WTC11 (cell line): ENCODE measurements around the gene PTPA. TPM values are rescaled to one million over a fixed set of nuclear protein-coding genes. Genes with fewer than 3 reads are reported as not detected.

Experiments used
- ATAC-seq: fragments of 200-7000 bp; cut with Tn5 transposase; 2 replicates; pipeline ENCODE4 v1.10.0; 2021; ENCODE audit warnings: mild to moderate bottlenecking, moderate library complexity
- CTCF ChIA-PET: fragments of 300-600 bp; sonication (Branson Sonifier 250); formaldehyde crosslinking; loops from one replicate; lab custom pipeline; 2021; ENCODE audit warnings: antibody characterized with exemption; lab: Charles Lee
- POLR2A ChIA-PET: fragments of 350-600 bp; sonication (Branson Sonifier 250); formaldehyde crosslinking; loops from one replicate; lab custom pipeline; 2021; ENCODE audit warnings: antibody characterized with exemption; lab: Charles Lee
- DNase-seq: peaks from one replicate; pipeline ENCODE4 v3.0.0; 2021; ENCODE audit warnings: low spot score
- H3K27ac Mint-ChIP-seq: 2 replicates; pipeline ENCODE4 v1.8.0; 2021; ENCODE audit warnings: mixed read lengths
- H3K27me3 Mint-ChIP-seq: 2 replicates; pipeline ENCODE4 v1.8.0; 2021; ENCODE audit warnings: low read depth, mild to moderate bottlenecking, moderate library complexity, mixed read lengths
- H3K36me3 Mint-ChIP-seq: 2 replicates; pipeline ENCODE4 v1.8.0; 2021; ENCODE audit warnings: mixed read lengths
- H3K4me1 Mint-ChIP-seq: 2 replicates; pipeline ENCODE4 v1.8.0; 2022; ENCODE audit warnings: mixed read lengths
- H3K4me3 Mint-ChIP-seq: 2 replicates; pipeline ENCODE4 v1.8.0; 2021; ENCODE audit warnings: mild to moderate bottlenecking, moderate library complexity, mixed read lengths
- H3K9me3 Mint-ChIP-seq: 2 replicates; pipeline ENCODE4 v1.8.0; 2021; ENCODE audit warnings: mixed read lengths
- ATF1 ChIP-seq: sonication (generic); formaldehyde crosslinking; IDR thresholded peaks from 2 replicates; pipeline ENCODE4 v1.8.1; 2023; ENCODE audit warnings: mild to moderate bottlenecking, moderate library complexity, missing genetic modification reagents
- CBFB ChIP-seq: sonication (generic); formaldehyde crosslinking; IDR thresholded peaks from 2 replicates; pipeline ENCODE4 v1.8.1; 2022; ENCODE audit warnings: mild to moderate bottlenecking, low read depth, missing genetic modification reagents
- CTCF ChIP-seq: fragments of 200-600 bp; IDR thresholded peaks from 2 replicates; pipeline ENCODE4 v1.8.0; 2022; ENCODE audit warnings: antibody characterized with exemption
- FOXP1 ChIP-seq: sonication (generic); formaldehyde crosslinking; IDR thresholded peaks from 2 replicates; pipeline ENCODE4 v1.8.0; 2022; ENCODE audit warnings: missing genetic modification reagents, mild to moderate bottlenecking, moderate library complexity, borderline replicate concordance
- FOXP4 ChIP-seq: sonication (generic); formaldehyde crosslinking; IDR thresholded peaks from 2 replicates; pipeline ENCODE4 v1.8.0; 2022; ENCODE audit warnings: mild to moderate bottlenecking, missing genetic modification reagents
- MAX ChIP-seq: sonication (generic); formaldehyde crosslinking; IDR thresholded peaks from 2 replicates; pipeline ENCODE4 v1.8.0; 2022; ENCODE audit warnings: mild to moderate bottlenecking, missing genetic modification reagents
- NR1H2 ChIP-seq: sonication (generic); formaldehyde crosslinking; IDR thresholded peaks from 2 replicates; pipeline ENCODE4 v1.9.0; 2021; ENCODE audit warnings: mild to moderate bottlenecking, moderate library complexity, missing genetic modification reagents
- NR3C1 ChIP-seq: sonication (generic); formaldehyde crosslinking; conservative IDR thresholded peaks from 2 replicates; pipeline ENCODE4 v1.8.1; 2023; ENCODE audit warnings: low read depth, mild to moderate bottlenecking, missing genetic modification reagents
- PRDM15 ChIP-seq: sonication (generic); formaldehyde crosslinking; IDR thresholded peaks from 2 replicates; pipeline ENCODE4 v1.8.0; 2022; ENCODE audit warnings: missing genetic modification reagents
- SP1 ChIP-seq: sonication (generic); formaldehyde crosslinking; conservative IDR thresholded peaks from 2 replicates; pipeline ENCODE4 v1.8.1; 2022; ENCODE audit warnings: missing genetic modification reagents
- TP53 ChIP-seq: sonication (generic); formaldehyde crosslinking; IDR thresholded peaks from 2 replicates; pipeline ENCODE4 v1.8.1; 2023; ENCODE audit warnings: mild to moderate bottlenecking, missing genetic modification reagents
- USF2 ChIP-seq: sonication (generic); formaldehyde crosslinking; IDR thresholded peaks from 2 replicates; pipeline ENCODE4 v1.8.1; 2023; ENCODE audit warnings: mild to moderate bottlenecking, missing genetic modification reagents, moderate library complexity
- ZNF232 ChIP-seq: sonication (generic); formaldehyde crosslinking; IDR thresholded peaks from 2 replicates; pipeline ENCODE4 v1.8.0; 2022; ENCODE audit warnings: mild to moderate bottlenecking, missing genetic modification reagents
- ZNF281 ChIP-seq: sonication (generic); formaldehyde crosslinking; IDR thresholded peaks from 2 replicates; pipeline ENCODE4 v1.8.0; 2023; ENCODE audit warnings: mild to moderate bottlenecking, missing genetic modification reagents
- ZNF396 ChIP-seq: fragments of 250-450 bp; sonication (Bioruptor Pico); IDR thresholded peaks from 2 replicates; pipeline ENCODE4 v1.8.0; 2021; ENCODE audit warnings: mild to moderate bottlenecking, moderate library complexity, borderline replicate concordance
- ZNF512 ChIP-seq: sonication (generic); formaldehyde crosslinking; IDR thresholded peaks from 2 replicates; pipeline ENCODE4 v1.8.1; 2022; ENCODE audit warnings: missing genetic modification reagents, borderline replicate concordance
- ZNF671 ChIP-seq: fragments of 250-450 bp; sonication (Bioruptor Pico); IDR thresholded peaks from 2 replicates; pipeline ENCODE4 v1.8.0; 2021; ENCODE audit warnings: mild to moderate bottlenecking
- total RNA-seq: library from RNA; stranded (reverse); gene quantifications from 3 replicates; pipeline ENCODE4 v1.2.3, GENCODE V29; 2021

PTPA gene
- total RNA-seq, 1 experiment from 2014 or later = 186 TPM

GRCh38 chr9:129139233-129139992 lies 28.2 kb downstream of the PTPA start:
- TF ChIP-seq ZNF671 (CRISPR knock-in tag) (no peak), NR1H2 (CRISPR knock-in tag) (no peak), ZNF396 (no peak), CBFB (CRISPR knock-in tag) (no peak), PRDM15 (peak; percentile 78), ATF1 (no peak), CTCF (peak; percentile 83), SP1 (0 out of 2 replicates have a peak, but pooled peaks have one; percentile 23), FOXP1 (CRISPR knock-in tag) (peak; percentile 17), ZNF512 (CRISPR knock-in tag) (no peak), FOXP4 (CRISPR knock-in tag) (0 out of 2 replicates have a peak, but pooled peaks have one; percentile 29), MAX (peak; percentile 58; the same call in 1 of the 2 replicates), NR3C1 (CRISPR knock-in tag) (no peak), USF2 (CRISPR knock-in tag) (no peak), TP53 (CRISPR knock-in tag) (no peak), ZNF232 (CRISPR knock-in tag) (peak; percentile 73; the same call in 1 of the 2 replicates), ZNF281 (CRISPR knock-in tag) (no peak; the same call in 1 of the 2 replicates)
- TF ChIP-seq, all 79 proteins: peak for 7
- ChIA-PET POLR2A (interaction anchor here (0.8 to 1.8 kb wide), 12 partner anchors 8 to 485 kb away, joined by 3 to 8 read pairs (median 4); partner anchors contain the start of gene IER5L), CTCF (interaction anchor here (0.6 to 9.5 kb wide), 68 partner anchors 7 to 598 kb away, joined by 3 to 345 read pairs (median 4); partner anchors contain the start of genes ASB6, C9orf50, DOLPP1 and IER5L)
- H3K9me3 Mint-ChIP-seq = no peaks in the 10 kb centered on the region
- H3K27ac Mint-ChIP-seq = peak overlapping the region; percentile 97
- ATAC-seq = peak; percentile 26
- H3K4me3 Mint-ChIP-seq = peak overlapping the region; percentile 66
- H3K36me3 Mint-ChIP-seq = peaks cover 34% of the 10 kb centered on the region
- H3K27me3 Mint-ChIP-seq = no peaks in the 10 kb centered on the region
- H3K4me1 Mint-ChIP-seq = peaks cover 61% of the 10 kb centered on the region
- DNase-seq = peak; percentile 76
